Natural killer cell (primary cell): ENCODE results near the gene RNF14. TPM values are rescaled to one million over a fixed set of nuclear protein-coding genes. Genes with fewer than 3 reads are reported as not detected.
A peak's percentile ranks its signal among the peaks of the same experiment; 100 is the strongest.

Experiments
- ATAC-seq, 3 donors: fragments of 150-1000 bp in 2 of 3; fragments of 200-7000 bp in 1 of 3; cut with Tn5 transposase; 1 replicate in 1 of 3; 2 replicates in 2 of 3; pipeline ENCODE4 v1.10.0; 2021; ENCODE audit warnings: mild to moderate bottlenecking in 2 of 3, moderate library complexity in 2 of 3
- DNase-seq, 2 donors: peaks; one replicate each; pipeline versions ENCODE4 v3.0.0 to v3.0.0-alpha.2; 2013 to 2021; ENCODE audit warnings: mixed read lengths in 1 of 2
- H3K27ac ChIP-seq: one replicate; pipeline ENCODE4 v1.5.1; 2013; ENCODE audit warnings: mild to moderate bottlenecking, low read length
- H3K27me3 ChIP-seq: one replicate; pipeline ENCODE4 v1.6.1; 2013; ENCODE audit warnings: low read length; ENCODE audit not compliant: control insufficient read depth, insufficient read depth
- H3K36me3 ChIP-seq: one replicate; pipeline ENCODE4 v1.6.1; 2013; ENCODE audit warnings: low read length; ENCODE audit not compliant: control insufficient read depth, insufficient read depth
- H3K4me1 ChIP-seq: one replicate; pipeline ENCODE4 v1.6.1; 2013; ENCODE audit warnings: low read length; ENCODE audit not compliant: control insufficient read depth, insufficient read depth
- H3K4me3 ChIP-seq: one replicate; pipeline ENCODE4 v1.5.1; 2013; ENCODE audit warnings: low read length
- H3K9me3 ChIP-seq: one replicate; pipeline ENCODE4 v1.6.1; 2013; ENCODE audit warnings: low read length; ENCODE audit not compliant: control insufficient read depth, insufficient read depth
- H3K27ac Mint-ChIP-seq, 2 donors: one replicate each; pipeline ENCODE4 v1.8.0; 2022; ENCODE audit warnings: mild to moderate bottlenecking in 2 of 2, mixed read lengths in 2 of 2, moderate library complexity in 1 of 2
- H3K27me3 Mint-ChIP-seq, 2 donors: one replicate each; pipeline ENCODE4 v1.8.0; 2022; ENCODE audit warnings: low read depth in 2 of 2, mixed read lengths in 2 of 2
- H3K36me3 Mint-ChIP-seq: one replicate; pipeline ENCODE4 v1.8.0; 2022; ENCODE audit warnings: mixed read lengths
- H3K4me1 Mint-ChIP-seq, 2 donors: one replicate each; pipeline ENCODE4 v1.8.0; 2022; ENCODE audit warnings: mixed read lengths in 2 of 2
- H3K4me3 Mint-ChIP-seq: one replicate; pipeline ENCODE4 v1.8.0; 2022; ENCODE audit warnings: mild to moderate bottlenecking, moderate library complexity, mixed read lengths
- H3K9me3 Mint-ChIP-seq, 2 donors: one replicate each; pipeline ENCODE4 v1.8.0; 2022; ENCODE audit warnings: mixed read lengths in 2 of 2
- WGBS: methylation state at CpG from one replicate; pipeline ENCODE4 v1.1.7; 2013; ENCODE audit warnings: missing lambda C conversion rate; ENCODE audit not compliant: insufficient coverage; 5-methylcytosine and 5-hydroxymethylcytosine counted together
- intact Hi-C: fragments of 100-400 bp; cut with micrococcal nuclease; formaldehyde crosslinking; loops from one replicate; pipeline ENCODE4 v1.14.2; 2022
- total RNA-seq, 4 donors: library from RNA; stranded (reverse); fragments of 120-200 nt in 1 of 4; gene quantifications; one replicate each; pipeline versions ENCODE4 v1.2.3 to v1.2.4, GENCODE V29; 2013 to 2022
- TF ChIP-seq, protein P1 (sequence below): fragments of 200-600 bp; IDR thresholded peaks from one replicate; pipeline ENCODE4 v1.8.0; 2022; ENCODE audit warnings: antibody characterized with exemption

Gene RNF14
- total RNA-seq, 3 donors from 2014 or later (not counting 1 experiment from before 2014, with no cell fraction given) = 20.6 to 29.2 (median 21.3) TPM

- TF ChIP-seq, protein P1, sequence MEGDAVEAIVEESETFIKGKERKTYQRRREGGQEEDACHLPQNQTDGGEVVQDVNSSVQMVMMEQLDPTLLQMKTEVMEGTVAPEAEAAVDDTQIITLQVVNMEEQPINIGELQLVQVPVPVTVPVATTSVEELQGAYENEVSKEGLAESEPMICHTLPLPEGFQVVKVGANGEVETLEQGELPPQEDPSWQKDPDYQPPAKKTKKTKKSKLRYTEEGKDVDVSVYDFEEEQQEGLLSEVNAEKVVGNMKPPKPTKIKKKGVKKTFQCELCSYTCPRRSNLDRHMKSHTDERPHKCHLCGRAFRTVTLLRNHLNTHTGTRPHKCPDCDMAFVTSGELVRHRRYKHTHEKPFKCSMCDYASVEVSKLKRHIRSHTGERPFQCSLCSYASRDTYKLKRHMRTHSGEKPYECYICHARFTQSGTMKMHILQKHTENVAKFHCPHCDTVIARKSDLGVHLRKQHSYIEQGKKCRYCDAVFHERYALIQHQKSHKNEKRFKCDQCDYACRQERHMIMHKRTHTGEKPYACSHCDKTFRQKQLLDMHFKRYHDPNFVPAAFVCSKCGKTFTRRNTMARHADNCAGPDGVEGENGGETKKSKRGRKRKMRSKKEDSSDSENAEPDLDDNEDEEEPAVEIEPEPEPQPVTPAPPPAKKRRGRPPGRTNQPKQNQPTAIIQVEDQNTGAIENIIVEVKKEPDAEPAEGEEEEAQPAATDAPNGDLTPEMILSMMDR = no peak
- WGBS = 78% methylated on average over 5 of the region's 6 CpGs
- intact Hi-C loops = no loop called here
- Histone ChIP-seq H3K4me3 (no peak overlapping the region), H3K36me3 (peaks cover 21% of the 10 kb centered on the region), H3K27ac (no peak overlapping the region), H3K4me1 (peaks cover 18% of the 10 kb centered on the region), H3K27me3 (no peaks in the 10 kb centered on the region), H3K9me3 (no peaks in the 10 kb centered on the region)
- Mint-ChIP-seq H3K4me1 (peaks cover 26 to 32% of the 10 kb centered on the region in 2 donors), H3K27me3 (no peaks in the 10 kb centered on the region), H3K4me3 (no peak overlapping the region), H3K36me3 (no peaks in the 10 kb centered on the region), H3K9me3 (no peaks in the 10 kb centered on the region), H3K27ac (peak overlapping the region; percentile 80 to 89)
- no peak for DNase-seq
- peak; percentile 45 to 72 (median 50) for ATAC-seq
Observed at GRCh38 chr5:141941307-141941706, 27.6 kb upstream of the RNF14 start.

DNA sequence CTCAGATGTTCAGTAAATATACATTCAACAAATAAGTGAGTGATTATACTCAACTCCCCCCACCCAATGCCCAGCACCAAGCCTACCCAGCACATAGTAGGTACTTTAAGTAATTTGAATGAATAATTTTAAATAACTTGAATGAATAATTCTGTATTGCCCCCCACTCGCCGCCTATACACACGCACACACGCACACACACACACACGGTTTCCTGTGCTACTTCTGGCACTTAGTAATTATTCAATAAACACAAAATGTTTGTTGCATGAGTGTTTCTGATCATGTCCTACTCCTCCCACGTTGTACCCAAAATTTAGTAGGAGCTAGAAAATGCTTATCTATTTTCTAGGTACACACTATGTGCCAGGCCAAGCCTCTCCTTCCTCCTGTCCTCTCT lies 27.1 kb upstream of the RNF14 start:
- no peaks in the 10 kb centered on the region for H3K36me3 Mint-ChIP-seq
- Histone ChIP-seq H3K27ac (no peak overlapping the region), H3K9me3 (no peaks in the 10 kb centered on the region), H3K27me3 (no peaks in the 10 kb centered on the region), H3K4me3 (no peak overlapping the region), H3K4me1 (peaks cover 18% of the 10 kb centered on the region), H3K36me3 (peaks cover 19% of the 10 kb centered on the region)
- ATAC-seq = peak; percentile 49 to 53 (median 50)
- no peaks in the 10 kb centered on the region for H3K9me3 Mint-ChIP-seq
- TF ChIP-seq, protein P1 = no peak
- peak overlapping the region; percentile 14 for H3K4me3 Mint-ChIP-seq
- intact Hi-C loops = no loop called here
- H3K4me1 Mint-ChIP-seq = peaks cover 26 to 32% of the 10 kb centered on the region in 2 donors
- no peak for DNase-seq
- peak overlapping the region; percentile 80 to 89 for H3K27ac Mint-ChIP-seq
- 94% methylated on average over 6 of the region's 6 CpGs for WGBS
- H3K27me3 Mint-ChIP-seq = no peaks in the 10 kb centered on the region

GRCh38 chr5:141942185-141942857 lies 26.6 kb upstream of the RNF14 start:
- peak overlapping the region; percentile 14 for H3K4me3 Mint-ChIP-seq

More at GRCh38 chr5:141942185-141942857, 26.6 kb upstream of the RNF14 start:
- H3K36me3 ChIP-seq = peaks cover 14% of the 10 kb centered on the region
- H3K4me1 ChIP-seq = peaks cover 18% of the 10 kb centered on the region
- intact Hi-C loops = no loop called here
- ATAC-seq (peak; percentile 23 to 30 (median 25)), DNase-seq (no peak)
- TF ChIP-seq, protein P1 = no peak
- Mint-ChIP-seq H3K27ac (peak overlapping the region; percentile 80 to 89), H3K36me3 (no peaks in the 10 kb centered on the region), H3K9me3 (no peaks in the 10 kb centered on the region), H3K4me1 (peaks cover 26 to 32% of the 10 kb centered on the region in 2 donors), H3K27me3 (no peaks in the 10 kb centered on the region)
- no peak overlapping the region for H3K4me3 ChIP-seq
- 89% methylated on average over 9 of the region's 9 CpGs for WGBS
- no peaks in the 10 kb centered on the region for H3K9me3 ChIP-seq
- H3K27ac ChIP-seq = no peak overlapping the region
- no peaks in the 10 kb centered on the region for H3K27me3 ChIP-seq
